ENCODE data around the gene EPS8L2. TPM values are rescaled to one million over a fixed set of nuclear protein-coding genes. Genes with fewer than 3 reads are reported as not detected.

Gene EPS8L2
- total RNA-seq, 2 donors from 2014 or later = 92.1 to 114 TPM

GRCh38 chr11:725624-726202 lies 19.7 kb downstream of the EPS8L2 start:
- TF ChIP-seq POLR2AphosphoS5 (IDR thresholded peaks at IDR 0.05) (no peak), POLR2A (IDR thresholded peaks at IDR 0.05) (no peak), CTCF (IDR thresholded peaks at IDR 0.05) (no peak)
- no peaks in the 10 kb centered on the region for H3K9me3 ChIP-seq
- H3K36me3 ChIP-seq = no peaks in the 10 kb centered on the region
- peak overlapping the region; percentile 74 to 76 for H3K27ac ChIP-seq
- peaks cover 13% of the 10 kb centered on the region for H3K4me1 ChIP-seq (replicated peaks)
- 11% methylated on average over 42 of the region's 53 CpGs for WGBS
- intact Hi-C loops (cut with DNase I) = loop anchor here (2.0 kb wide), 1 partner anchor 63 kb away; no protein-coding TSS in a partner anchor
- no peaks in the 10 kb centered on the region for H3K27me3 ChIP-seq (replicated peaks; ENCODE audit: insufficient read depth)
- DNase-seq (ENCODE audit: low spot score) = no peak
- peak overlapping the region; percentile 11 to 23 for H3K4me3 ChIP-seq

- DNase-seq (ENCODE audit: low spot score) = peak; percentile 75
- TF ChIP-seq POLR2AphosphoS5 (IDR thresholded peaks at IDR 0.05) = peak; percentile 43
- TF ChIP-seq POLR2A (IDR thresholded peaks at IDR 0.05) = peak; percentile 29
- TF ChIP-seq CTCF (IDR thresholded peaks at IDR 0.05) = no peak
- WGBS = 10% methylated on average over 60 of the region's 61 CpGs
- H3K27ac ChIP-seq = peak overlapping the region; percentile 74 to 76
- H3K4me3 ChIP-seq = peak overlapping the region; percentile 11 to 23
- no peaks in the 10 kb centered on the region for H3K9me3 ChIP-seq
- H3K27me3 ChIP-seq (replicated peaks; ENCODE audit: insufficient read depth) = no peaks in the 10 kb centered on the region
- H3K4me1 ChIP-seq (replicated peaks) = peaks cover 13% of the 10 kb centered on the region
- intact Hi-C loops (cut with DNase I) = no loop called here
- no peaks in the 10 kb centered on the region for H3K36me3 ChIP-seq
Observed at GRCh38 chr11:726278-727220, 20.5 kb downstream of the EPS8L2 start.

GRCh38 chr11:727281-727701 lies 21.3 kb downstream of the EPS8L2 start:
- WGBS = 86% methylated on average over 12 of the region's 12 CpGs
- H3K4me3 ChIP-seq = no peak overlapping the region
- intact Hi-C loops (cut with DNase I) = no loop called here

GRCh38 chr11:727859-728748 lies 22.1 kb downstream of the EPS8L2 start:
- H3K4me1 ChIP-seq (replicated peaks) = peaks cover 13% of the 10 kb centered on the region
- no peak for TF ChIP-seq POLR2A (IDR thresholded peaks at IDR 0.05)
- peak; percentile 70 for TF ChIP-seq POLR2AphosphoS5 (IDR thresholded peaks at IDR 0.05)
- TF ChIP-seq CTCF (IDR thresholded peaks at IDR 0.05) = peak; percentile 94 to 99 (median 97)
- intact Hi-C loops (cut with DNase I) = no loop called here
- no peaks in the 10 kb centered on the region for H3K27me3 ChIP-seq (replicated peaks; ENCODE audit: insufficient read depth)
- no peak overlapping the region for H3K4me3 ChIP-seq
- H3K36me3 ChIP-seq = no peaks in the 10 kb centered on the region
- DNase-seq (ENCODE audit: low spot score) = peak; percentile 80
- 48% methylated on average over 23 of the region's 31 CpGs for WGBS
- H3K27ac ChIP-seq = peak overlapping the region in 1 of 2 donors; percentile 4
- no peaks in the 10 kb centered on the region for H3K9me3 ChIP-seq

More at GRCh38 chr11:727281-727701, 21.3 kb downstream of the EPS8L2 start:
- Histone ChIP-seq H3K27me3 (replicated peaks; ENCODE audit: insufficient read depth) (no peaks in the 10 kb centered on the region), H3K36me3 (no peaks in the 10 kb centered on the region), H3K9me3 (no peaks in the 10 kb centered on the region), H3K4me1 (replicated peaks) (peaks cover 13% of the 10 kb centered on the region), H3K27ac (peak overlapping the region in 1 of 2 donors; percentile 4)
- no peak for DNase-seq (ENCODE audit: low spot score)
- no peak for TF ChIP-seq POLR2A (IDR thresholded peaks at IDR 0.05)
- no peak for TF ChIP-seq POLR2AphosphoS5 (IDR thresholded peaks at IDR 0.05)
- no peak for TF ChIP-seq CTCF (IDR thresholded peaks at IDR 0.05)

Data from prostate gland (tissue), 2 donors.